ENCODE results near the gene LGALS3BP. TPM values are rescaled to one million over a fixed set of nuclear protein-coding genes. Genes with fewer than 3 reads are reported as not detected.

The LGALS3BP gene
- polyA plus RNA-seq, 3 donors, result 104 to 220 (median 144) TPM

DNA sequence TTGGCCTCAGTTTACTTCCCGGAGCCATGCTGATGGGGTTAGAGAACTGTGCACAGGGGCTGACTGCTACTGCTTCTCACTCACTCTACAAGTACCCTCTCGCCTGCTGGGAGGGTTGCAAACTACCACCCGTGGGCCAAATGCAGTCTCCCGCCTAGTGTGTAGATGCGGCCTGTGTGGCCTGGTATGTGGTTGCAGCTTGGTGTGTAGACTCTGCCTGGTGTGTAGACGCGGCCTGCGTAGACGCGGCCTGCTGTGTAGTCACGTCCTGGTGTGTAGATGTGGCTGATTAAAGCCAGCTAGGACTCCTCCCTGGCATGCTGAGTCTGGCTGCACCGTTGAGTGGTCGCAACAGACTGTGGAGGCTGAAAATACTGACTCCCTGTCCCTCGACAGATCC lies 22.6 kb upstream of the LGALS3BP start:
- 91 to 93% (median 92%) methylated on average over 14 of the region's 14 CpGs for WGBS, 3 donors
- H3K27ac ChIP-seq (ENCODE audit: low read depth, low read length), result no peak overlapping the region

GRCh38 chr17:79001190-79002020 lies 21.7 kb upstream of the LGALS3BP start:
- H3K27ac ChIP-seq (ENCODE audit: low read depth, low read length), result no peak overlapping the region
- 84 to 90% (median 88%) methylated on average over 19 of the region's 19 CpGs for WGBS, 3 donors

GRCh38 chr17:79000396-79001189 lies 20.9 kb upstream of the LGALS3BP start:
- 92 to 94% (median 93%) methylated on average over 25 of the region's 25 CpGs for WGBS, 3 donors
- no peak overlapping the region for H3K27ac ChIP-seq (ENCODE audit: low read depth, low read length)

GRCh38 chr17:78999947-79000395 lies 20.2 kb upstream of the LGALS3BP start:
- WGBS, 3 donors, result 90 to 94% (median 94%) methylated on average over 12 of the region's 12 CpGs
- no peak overlapping the region for H3K27ac ChIP-seq (ENCODE audit: low read depth, low read length)

DNA sequence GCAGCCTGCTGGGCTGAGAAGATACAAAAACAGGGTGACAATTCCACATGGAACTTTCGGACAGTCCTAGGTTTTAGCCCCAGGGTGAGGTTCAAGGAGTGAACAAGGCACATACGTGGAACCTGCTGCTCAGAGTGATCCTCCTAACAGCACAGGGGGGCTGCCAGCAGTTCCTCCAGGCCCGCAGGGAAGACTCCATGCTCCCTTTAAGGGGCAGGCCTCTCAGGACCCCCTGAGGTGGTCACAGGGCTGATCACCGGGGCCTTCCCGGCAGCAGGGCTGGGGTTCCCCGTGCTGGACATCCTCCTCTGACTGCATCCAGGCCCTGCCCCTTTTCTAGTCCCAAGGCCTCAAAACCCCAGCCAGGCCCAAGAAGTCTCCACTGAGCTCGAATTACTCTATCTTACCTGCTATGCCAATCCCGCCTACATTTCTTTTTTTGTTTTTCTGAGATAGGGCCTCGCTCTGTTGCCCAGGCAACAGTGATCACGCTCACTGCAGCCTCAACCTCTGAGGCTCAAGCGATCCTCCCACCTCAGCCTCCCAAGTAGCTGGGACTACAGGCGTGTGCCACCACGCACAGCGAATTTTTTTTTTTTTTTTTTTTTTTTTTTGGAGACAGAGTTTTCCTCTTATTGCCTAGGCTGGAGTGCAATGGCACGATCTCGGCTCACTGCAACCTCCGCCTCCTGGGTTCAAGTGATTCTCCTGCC lies 19.5 kb upstream of the LGALS3BP start:
- no peak overlapping the region for H3K27ac ChIP-seq (ENCODE audit: low read depth, low read length)
- 89 to 95% (median 91%) methylated on average over 17 of the region's 17 CpGs for WGBS, 3 donors

GRCh38 chr17:78998311-78999055 lies 18.8 kb upstream of the LGALS3BP start:
- H3K27ac ChIP-seq (ENCODE audit: low read depth, low read length), result no peak overlapping the region
- 73 to 87% (median 86%) methylated on average over 28 of the region's 28 CpGs for WGBS, 3 donors

DNA sequence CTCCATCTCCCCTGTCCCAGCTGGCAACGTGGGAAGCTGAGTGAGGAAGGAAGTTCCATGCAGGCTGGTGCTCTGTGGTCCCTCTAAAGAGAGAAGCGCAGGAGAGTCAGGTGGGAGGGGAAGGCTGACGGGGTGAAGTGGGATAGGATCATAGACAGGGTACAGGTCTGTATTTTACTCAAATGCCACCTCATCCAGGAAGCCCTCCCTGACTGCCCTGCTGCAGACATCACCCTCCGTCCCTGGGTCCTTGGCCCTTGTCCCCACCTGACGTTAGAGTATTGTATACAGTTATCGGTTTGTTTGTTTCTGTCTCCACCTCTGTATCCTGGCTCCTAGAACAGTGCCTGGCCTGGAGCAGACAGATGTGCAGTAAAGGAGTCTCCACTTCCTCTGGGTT lies 18.2 kb upstream of the LGALS3BP start:
- H3K27ac ChIP-seq (ENCODE audit: low read depth, low read length), result no peak overlapping the region
- 69 to 76% (median 76%) methylated on average over 6 of the region's 6 CpGs for WGBS, 3 donors

- 95% methylated on average over 26 to 27 of the region's 27 CpGs for WGBS, 3 donors
- H3K27ac ChIP-seq (ENCODE audit: low read depth, low read length), result no peak overlapping the region
Observed at GRCh38 chr17:78997231-78997741, 17.6 kb upstream of the LGALS3BP start.

- 89 to 93% (median 93%) methylated on average over 16 of the region's 16 CpGs for WGBS, 3 donors
- H3K27ac ChIP-seq (ENCODE audit: low read depth, low read length), result no peak overlapping the region
Observed at GRCh38 chr17:78996781-78997201, 17.1 kb upstream of the LGALS3BP start.

DNA sequence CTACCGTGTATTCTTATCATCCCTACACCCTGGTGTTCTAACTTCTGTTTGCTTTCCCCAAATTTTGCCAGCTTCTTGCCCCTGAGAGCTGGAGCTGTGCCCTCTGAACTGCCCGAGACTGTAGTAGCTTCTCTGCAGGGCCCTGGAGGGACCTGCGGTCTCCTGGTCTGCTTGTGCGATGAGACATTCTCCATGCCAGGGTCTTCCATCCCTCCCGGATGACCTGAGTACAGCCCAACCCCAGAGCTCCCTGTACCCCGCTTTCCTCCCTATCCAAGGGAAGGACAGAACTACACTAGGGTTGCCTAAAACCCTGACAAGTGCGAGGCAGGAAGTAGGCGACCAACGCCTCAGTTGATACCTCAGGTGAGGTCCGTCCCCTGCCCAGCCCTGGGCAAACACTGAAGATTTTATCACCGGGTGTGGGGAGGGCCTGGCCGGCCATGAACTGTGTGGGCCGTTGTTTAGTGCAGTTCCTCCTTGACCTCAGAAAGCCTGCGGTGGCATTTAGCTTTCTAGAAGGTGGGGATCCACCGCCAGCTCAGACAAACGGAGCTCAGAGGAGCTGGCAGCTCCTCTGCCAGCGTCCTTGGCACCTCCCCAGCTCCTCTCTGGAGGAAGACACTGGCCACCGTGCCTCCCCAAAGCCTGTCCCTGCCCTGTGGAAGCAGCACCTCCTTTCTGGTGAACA lies 16.2 kb upstream of the LGALS3BP start:
- WGBS, 3 donors, result 39 to 78% (median 71%) methylated on average over 18 of the region's 18 CpGs
- H3K27ac ChIP-seq (ENCODE audit: low read depth, low read length), result no peak overlapping the region

DNA sequence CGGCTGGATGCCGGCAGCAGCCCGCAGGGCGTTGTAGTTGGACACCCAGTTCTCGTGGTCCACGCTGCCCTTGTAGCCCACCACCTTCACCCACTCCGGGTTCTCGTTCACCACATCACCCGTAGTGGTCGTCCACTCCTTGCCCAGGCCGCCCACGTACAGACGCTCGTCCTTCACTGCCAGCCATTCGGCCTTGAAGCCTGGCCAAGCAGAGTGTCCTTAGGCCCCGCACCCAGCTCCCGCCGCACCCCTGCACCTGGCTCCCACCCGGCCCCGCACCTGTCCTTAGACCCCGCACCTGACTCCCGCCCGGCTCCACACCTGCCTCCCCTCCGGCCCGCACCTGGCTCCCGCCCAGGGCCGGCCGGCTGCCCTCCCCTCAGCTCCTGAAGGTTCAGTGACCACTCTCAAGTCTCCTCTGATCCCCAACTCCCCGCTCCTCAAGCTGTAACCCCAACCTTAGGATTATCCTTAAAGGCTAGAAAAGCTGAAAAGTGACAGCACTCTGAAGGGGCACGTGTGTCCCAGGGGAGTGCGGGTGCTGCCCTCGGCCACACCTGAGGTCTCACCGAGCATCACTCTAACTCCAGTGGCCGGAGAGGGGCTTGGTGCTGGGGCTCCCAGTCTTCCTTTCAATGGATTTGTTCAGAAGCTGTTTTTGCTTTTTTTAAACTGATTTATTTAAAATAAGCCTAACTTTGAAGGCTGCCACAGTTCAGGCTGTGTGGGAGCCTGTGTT lies 15.5 kb upstream of the LGALS3BP start:
- 88 to 95% (median 89%) methylated on average over 34 of the region's 34 CpGs for WGBS, 3 donors
- H3K27ac ChIP-seq (ENCODE audit: low read depth, low read length), result no peak overlapping the region

DNA sequence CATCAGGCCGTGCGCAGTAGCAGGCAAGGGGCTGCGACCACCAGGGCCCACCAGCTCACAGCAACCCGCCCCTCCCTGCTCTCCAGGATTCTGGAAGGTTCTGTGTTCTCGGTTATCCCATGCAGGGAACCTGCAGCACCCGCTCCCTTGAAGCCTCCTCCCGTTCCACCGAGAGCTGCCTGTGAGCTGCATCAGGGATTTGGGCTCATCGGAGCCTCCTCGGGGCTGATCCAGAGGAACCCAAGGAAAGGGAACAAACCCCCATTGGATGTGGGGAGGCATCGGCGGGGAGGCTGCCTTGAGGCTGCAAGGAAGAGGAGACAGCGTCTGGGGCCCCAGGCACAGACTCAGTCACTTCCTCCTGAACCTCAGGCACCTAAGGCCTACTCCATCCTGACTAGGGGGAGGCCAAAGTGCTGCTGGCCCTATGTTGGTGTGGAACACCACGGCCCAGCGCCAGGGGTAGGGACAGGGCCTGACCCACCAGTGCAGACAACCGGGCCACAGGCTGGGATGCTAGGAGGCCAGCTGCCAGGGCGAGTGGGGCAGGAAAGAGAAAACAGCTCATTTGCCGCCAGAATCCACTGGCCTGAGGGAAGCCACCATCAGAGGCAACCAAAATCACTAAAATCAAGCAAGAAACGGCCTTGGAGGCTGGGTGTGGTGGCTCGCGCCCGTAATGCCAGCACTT lies 14.4 kb upstream of the LGALS3BP start:
- 92 to 94% (median 94%) methylated on average over 21 to 22 of the region's 22 CpGs for WGBS, 3 donors
- H3K27ac ChIP-seq (ENCODE audit: low read depth, low read length), result no peak overlapping the region

GRCh38 chr17:78993241-78993956 lies 13.7 kb upstream of the LGALS3BP start:
- H3K27ac ChIP-seq (ENCODE audit: low read depth, low read length), result no peak overlapping the region

GRCh38 chr17:78992542-78993212 lies 13.0 kb upstream of the LGALS3BP start:
- no peak overlapping the region for H3K27ac ChIP-seq (ENCODE audit: low read depth, low read length)
- WGBS, 3 donors, result 57 to 87% (median 83%) methylated on average over 12 of the region's 12 CpGs

More at GRCh38 chr17:78993241-78993956, 13.7 kb upstream of the LGALS3BP start:
- WGBS, 3 donors, result 75 to 76% (median 75%) methylated on average over 49 of the region's 49 CpGs

DNA sequence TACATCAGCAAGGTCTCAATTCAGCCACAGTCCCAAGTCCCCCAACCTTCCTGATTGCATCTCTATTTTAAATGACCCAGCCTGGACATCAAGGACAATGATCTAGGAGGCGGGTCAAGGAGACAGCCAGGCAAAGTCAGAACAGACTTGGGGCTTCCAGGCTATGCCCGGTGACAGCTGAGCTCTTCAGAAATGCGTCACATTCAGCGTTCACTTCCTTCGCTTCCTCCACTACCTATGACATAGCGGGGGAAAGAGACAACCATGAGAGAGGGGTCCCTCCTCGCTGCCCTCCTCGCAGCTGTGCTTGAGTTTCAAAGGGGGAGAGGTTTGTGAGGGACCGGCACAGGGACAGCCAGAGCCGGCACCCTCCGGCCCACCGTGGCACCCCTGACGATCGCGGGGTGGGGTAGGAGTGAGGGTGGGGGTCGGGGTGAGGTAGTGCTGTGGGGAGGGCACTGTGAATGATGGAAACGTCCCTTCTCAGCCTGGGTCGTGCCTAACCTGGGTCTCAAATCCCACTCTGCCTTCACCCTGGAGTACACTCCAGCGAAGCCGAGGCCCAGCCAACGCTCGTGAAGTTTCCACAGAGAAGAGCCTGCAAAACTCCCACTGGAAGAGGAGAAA lies 12.3 kb upstream of the LGALS3BP start:
- WGBS, 3 donors, result 88 to 94% (median 93%) methylated on average over 21 to 22 of the region's 22 CpGs
- no peak overlapping the region for H3K27ac ChIP-seq (ENCODE audit: low read depth, low read length)

Measured in adipose tissue (tissue), 3 donors.